Measurements from ENCODE around the gene SUDS3.
"Not testable (repeated sequence)": the region's sequence is repeated elsewhere in the genome, so short reads cannot be mapped to it uniquely, and the experiment has no call there.

The SUDS3 gene

GRCh38 chr12:118346895-118347294 lies 29.5 kb upstream of the SUDS3 start:
- H3K9me3 Mint-ChIP-seq, result no peaks in the 10 kb centered on the region
- H3K4me3 Mint-ChIP-seq, result no peak overlapping the region
- no peaks in the 10 kb centered on the region for H3K27me3 Mint-ChIP-seq
- peaks cover 4% of the 10 kb centered on the region for H3K36me3 Mint-ChIP-seq
- no peak for DNase-seq
- CTCF ChIA-PET, result interaction anchor here (1.3 kb wide), 1 partner anchor 10 kb away, joined by 4 read pairs; no protein-coding TSS in a partner anchor
- H3K4me1 Mint-ChIP-seq, result peaks cover 6% of the 10 kb centered on the region
- H3K27ac Mint-ChIP-seq, result no peak overlapping the region

DNA sequence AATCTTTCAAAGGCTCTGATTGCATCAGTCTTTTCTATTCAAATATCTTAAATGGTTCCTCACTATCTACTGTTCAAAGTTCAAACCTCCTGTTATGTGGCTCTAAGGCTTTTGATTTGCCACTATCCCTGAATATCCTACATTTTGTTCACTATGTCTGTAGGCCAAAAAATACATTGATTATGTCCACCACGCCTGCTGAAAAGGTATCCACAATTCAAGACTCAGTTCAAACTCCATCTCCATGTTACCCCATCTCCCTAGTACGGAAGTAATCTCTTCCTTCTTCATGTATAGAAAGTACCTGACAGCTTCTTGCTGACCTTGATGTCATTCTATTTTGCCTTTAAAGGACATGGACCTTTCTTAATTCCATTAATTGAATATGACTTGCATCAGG lies 28.4 kb upstream of the SUDS3 start:
- no peak overlapping the region for H3K27ac Mint-ChIP-seq
- no peak overlapping the region for H3K4me3 Mint-ChIP-seq

DNA sequence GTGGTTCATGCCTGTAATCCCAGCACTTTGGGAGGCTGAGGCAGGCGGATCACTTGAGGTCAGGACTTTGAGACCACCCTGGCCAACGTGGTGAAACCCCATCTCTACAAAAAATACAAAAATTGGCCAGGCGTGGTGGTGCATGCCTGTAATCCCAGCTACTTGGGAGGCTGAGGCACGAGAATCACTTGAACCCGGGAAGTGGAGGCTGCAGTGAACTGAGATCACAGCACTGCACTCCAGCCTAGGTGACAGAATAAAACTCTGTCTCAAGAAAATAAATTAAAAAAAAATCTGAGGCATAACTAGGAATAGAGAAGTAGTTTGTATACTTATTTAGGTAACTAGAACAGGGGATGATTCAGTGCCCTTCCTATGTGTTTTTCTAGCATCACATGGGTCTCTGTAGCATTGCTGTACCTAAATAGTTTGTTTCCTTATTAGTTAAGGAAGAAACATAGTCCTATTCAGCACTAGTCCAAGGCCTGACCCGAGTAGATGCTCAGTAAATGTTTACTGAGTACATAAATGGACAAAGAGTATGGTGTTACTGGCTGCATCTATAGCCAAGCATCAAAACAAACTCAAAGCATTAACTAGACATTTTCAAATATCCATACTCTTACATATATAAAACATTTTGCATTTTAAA lies 25.3 kb upstream of the SUDS3 start:
- H3K27me3 Mint-ChIP-seq, result no peaks in the 10 kb centered on the region
- H3K9me3 Mint-ChIP-seq, result peaks cover 3% of the 10 kb centered on the region
- CTCF ChIA-PET, result no interaction called here
- no peak for DNase-seq
- no peak overlapping the region for H3K27ac Mint-ChIP-seq
- H3K4me1 Mint-ChIP-seq, result peaks cover 19% of the 10 kb centered on the region
- H3K36me3 Mint-ChIP-seq, result peaks cover 23% of the 10 kb centered on the region
- H3K4me3 Mint-ChIP-seq, result no peak overlapping the region

More for the DNA sequence above, 28.4 kb upstream of the SUDS3 start:
- Mint-ChIP-seq H3K36me3 (peaks cover 5% of the 10 kb centered on the region), H3K4me1 (peaks cover 6% of the 10 kb centered on the region), H3K27me3 (no peaks in the 10 kb centered on the region), H3K9me3 (no peaks in the 10 kb centered on the region)
- DNase-seq, result no peak
- CTCF ChIA-PET, result no interaction called here

- H3K9me3 Mint-ChIP-seq, result peaks cover 3% of the 10 kb centered on the region
- no peak overlapping the region for H3K4me3 Mint-ChIP-seq
- DNase-seq, result no peak
- H3K27me3 Mint-ChIP-seq, result no peaks in the 10 kb centered on the region
- peaks cover 32% of the 10 kb centered on the region for H3K4me1 Mint-ChIP-seq
- peaks cover 22% of the 10 kb centered on the region for H3K36me3 Mint-ChIP-seq
- CTCF ChIA-PET, result interaction anchor here (1.3 kb wide), 1 partner anchor 20 kb away, joined by 3 read pairs; no protein-coding TSS in a partner anchor
- no peak overlapping the region for H3K27ac Mint-ChIP-seq
Observed at GRCh38 chr12:118353721-118354120, 22.6 kb upstream of the SUDS3 start.

DNA sequence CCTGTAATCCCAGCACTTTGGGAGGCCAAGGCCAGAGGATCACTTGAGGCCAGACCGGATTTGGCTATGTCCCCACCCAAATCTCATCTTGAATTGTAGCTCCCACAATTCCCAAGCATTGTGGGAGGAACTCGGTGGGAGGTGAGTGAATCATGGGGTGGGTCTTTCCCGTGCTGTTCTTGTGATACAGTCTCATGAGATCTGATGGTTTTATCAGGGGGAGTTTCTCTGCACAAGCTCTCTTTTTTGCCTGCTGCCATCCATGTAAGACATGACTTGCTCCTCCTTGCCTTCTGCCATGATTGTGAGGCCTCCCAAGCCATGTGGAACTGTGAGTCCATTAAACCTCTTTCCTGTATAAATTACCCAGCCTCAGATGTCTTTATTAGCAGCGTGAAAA lies 21.9 kb upstream of the SUDS3 start:
- CTCF ChIA-PET, result interaction anchor here (1.3 kb wide), 1 partner anchor 19 kb away, joined by 3 read pairs; no protein-coding TSS in a partner anchor
- Mint-ChIP-seq H3K4me1 (peaks cover 34% of the 10 kb centered on the region), H3K36me3 (peaks cover 21% of the 10 kb centered on the region)
- H3K9me3 Mint-ChIP-seq, H3K27ac Mint-ChIP-seq, DNase-seq, H3K27me3 Mint-ChIP-seq, H3K4me3 Mint-ChIP-seq: not testable (repeated sequence)

DNA sequence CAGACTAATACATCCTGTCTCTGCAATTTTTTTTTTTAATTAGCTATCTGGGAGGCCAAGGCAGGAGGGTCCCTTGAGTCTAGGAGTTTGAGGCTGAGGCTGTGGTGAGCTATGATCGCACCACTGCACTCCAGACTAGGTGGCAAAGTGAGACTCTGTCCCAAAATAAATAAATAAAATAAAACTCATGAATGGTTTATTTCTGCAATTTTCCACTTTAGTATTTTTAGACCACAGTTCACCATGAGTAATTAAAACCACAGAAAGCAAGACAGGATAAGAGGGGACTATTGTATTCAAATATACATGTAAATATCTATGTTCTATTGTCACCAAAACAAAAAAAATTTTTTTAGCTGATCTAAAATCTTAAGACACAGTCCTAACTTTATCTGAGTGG lies 21.5 kb upstream of the SUDS3 start:
- Mint-ChIP-seq H3K36me3 (peaks cover 23% of the 10 kb centered on the region), H3K4me3 (no peak overlapping the region), H3K4me1 (peaks cover 38% of the 10 kb centered on the region), H3K27ac (no peak overlapping the region), H3K9me3 (peaks cover 3% of the 10 kb centered on the region), H3K27me3 (no peaks in the 10 kb centered on the region)
- CTCF ChIA-PET, result interaction anchor here (1.5 kb wide), 1 partner anchor 87 kb away, joined by 3 read pairs; no protein-coding TSS in a partner anchor
- DNase-seq, result no peak

GRCh38 chr12:118355843-118356242 lies 20.5 kb upstream of the SUDS3 start:
- CTCF ChIA-PET, result interaction anchor here (0.6 to 1.5 kb wide), 2 partner anchors 88 to 300 kb away, joined by 3 read pairs; no protein-coding TSS in a partner anchor
- H3K27me3 Mint-ChIP-seq, result no peaks in the 10 kb centered on the region
- H3K27ac Mint-ChIP-seq, result no peak overlapping the region
- H3K36me3 Mint-ChIP-seq, result peaks cover 23% of the 10 kb centered on the region
- DNase-seq, result no peak
- peaks cover 3% of the 10 kb centered on the region for H3K9me3 Mint-ChIP-seq
- H3K4me3 Mint-ChIP-seq, result no peak overlapping the region
- peaks cover 40% of the 10 kb centered on the region for H3K4me1 Mint-ChIP-seq

- CTCF ChIA-PET, result interaction anchor here (0.5 to 3.5 kb wide), 7 partner anchors 10 to 176 kb away, joined by 3 to 43 read pairs (median 3); partner anchors contain the start of gene SUDS3
- H3K9me3 Mint-ChIP-seq, result peaks cover 3% of the 10 kb centered on the region
- peaks cover 23% of the 10 kb centered on the region for H3K36me3 Mint-ChIP-seq
- H3K4me3 Mint-ChIP-seq, result peak overlapping the region; percentile 90
- H3K27ac Mint-ChIP-seq, result peak overlapping the region; percentile 92
- H3K27me3 Mint-ChIP-seq, result no peaks in the 10 kb centered on the region
- peaks cover 40% of the 10 kb centered on the region for H3K4me1 Mint-ChIP-seq
- no peak for DNase-seq
Observed at GRCh38 chr12:118356809-118357256, 19.5 kb upstream of the SUDS3 start.

DNA sequence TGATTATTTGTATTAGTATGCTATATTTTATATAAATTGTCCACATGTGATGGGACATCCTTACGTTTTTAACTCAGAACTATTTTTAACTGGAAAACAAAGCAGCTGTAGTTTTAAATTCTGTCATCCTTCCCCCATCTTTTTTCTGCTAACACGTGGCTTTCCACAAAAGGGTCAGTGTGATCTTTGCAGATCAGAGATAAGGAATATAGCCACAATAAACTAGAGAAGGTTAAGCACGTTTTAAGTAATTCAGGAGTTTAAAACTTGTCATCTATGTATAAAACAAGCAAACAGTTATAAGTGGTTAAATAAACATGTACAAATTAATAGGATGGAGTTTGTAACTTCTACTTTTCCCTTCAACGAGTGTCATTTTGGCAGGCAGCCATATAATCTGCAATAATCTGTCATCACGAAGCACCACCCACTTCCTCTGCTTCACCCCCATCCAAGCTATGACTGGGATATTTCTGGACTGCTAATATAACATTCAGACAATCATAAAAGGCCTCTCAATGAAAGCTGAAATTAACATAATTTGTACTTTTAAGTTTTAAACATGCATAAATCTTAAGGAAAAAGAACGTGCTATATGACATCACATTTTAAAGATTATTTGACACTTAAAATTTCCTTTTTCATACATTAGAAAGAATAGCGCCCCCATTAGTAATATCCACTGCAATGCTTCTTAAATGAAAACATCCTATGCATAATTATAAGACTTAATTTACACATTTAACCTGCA lies 18.9 kb upstream of the SUDS3 start:
- peaks cover 42% of the 10 kb centered on the region for H3K4me1 Mint-ChIP-seq
- H3K9me3 Mint-ChIP-seq, result peaks cover 3% of the 10 kb centered on the region
- CTCF ChIA-PET, result interaction anchor here (0.5 to 3.5 kb wide), 10 partner anchors 11 to 222 kb away, joined by 3 to 43 read pairs (median 4); partner anchors contain the start of genes PEBP1, SUDS3 and TAOK3
- H3K27me3 Mint-ChIP-seq, result no peaks in the 10 kb centered on the region
- peak; percentile 56 for DNase-seq
- peak overlapping the region; percentile 92 for H3K27ac Mint-ChIP-seq
- H3K4me3 Mint-ChIP-seq, result peak overlapping the region; percentile 90
- peaks cover 23% of the 10 kb centered on the region for H3K36me3 Mint-ChIP-seq

DNA sequence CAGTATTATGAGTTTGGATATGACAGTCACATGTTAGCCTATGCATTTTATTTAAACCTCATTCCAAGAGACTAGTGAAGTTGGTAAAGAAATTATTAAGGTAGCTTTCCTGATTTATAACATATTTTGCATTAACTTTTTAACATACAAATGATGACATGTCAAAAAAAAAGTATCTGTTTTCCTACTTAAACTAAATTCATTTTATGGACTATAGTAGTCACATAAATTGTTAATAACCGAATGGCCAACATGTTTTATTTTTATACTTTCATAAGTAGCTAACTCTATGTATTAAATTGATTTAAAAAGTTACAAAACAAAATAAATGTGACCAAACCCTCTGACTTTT lies 18.4 kb upstream of the SUDS3 start:
- Mint-ChIP-seq H3K27me3 (no peaks in the 10 kb centered on the region), H3K4me1 (peaks cover 42% of the 10 kb centered on the region), H3K9me3 (peaks cover 3% of the 10 kb centered on the region), H3K36me3 (peaks cover 21% of the 10 kb centered on the region), H3K27ac (peak overlapping the region; percentile 92), H3K4me3 (peak overlapping the region; percentile 90)
- DNase-seq, result no peak
- CTCF ChIA-PET, result interaction anchor here (1.0 to 3.5 kb wide), 6 partner anchors 11 to 222 kb away, joined by 3 to 43 read pairs (median 7); partner anchors contain the start of genes PEBP1, SUDS3 and TAOK3

DNA sequence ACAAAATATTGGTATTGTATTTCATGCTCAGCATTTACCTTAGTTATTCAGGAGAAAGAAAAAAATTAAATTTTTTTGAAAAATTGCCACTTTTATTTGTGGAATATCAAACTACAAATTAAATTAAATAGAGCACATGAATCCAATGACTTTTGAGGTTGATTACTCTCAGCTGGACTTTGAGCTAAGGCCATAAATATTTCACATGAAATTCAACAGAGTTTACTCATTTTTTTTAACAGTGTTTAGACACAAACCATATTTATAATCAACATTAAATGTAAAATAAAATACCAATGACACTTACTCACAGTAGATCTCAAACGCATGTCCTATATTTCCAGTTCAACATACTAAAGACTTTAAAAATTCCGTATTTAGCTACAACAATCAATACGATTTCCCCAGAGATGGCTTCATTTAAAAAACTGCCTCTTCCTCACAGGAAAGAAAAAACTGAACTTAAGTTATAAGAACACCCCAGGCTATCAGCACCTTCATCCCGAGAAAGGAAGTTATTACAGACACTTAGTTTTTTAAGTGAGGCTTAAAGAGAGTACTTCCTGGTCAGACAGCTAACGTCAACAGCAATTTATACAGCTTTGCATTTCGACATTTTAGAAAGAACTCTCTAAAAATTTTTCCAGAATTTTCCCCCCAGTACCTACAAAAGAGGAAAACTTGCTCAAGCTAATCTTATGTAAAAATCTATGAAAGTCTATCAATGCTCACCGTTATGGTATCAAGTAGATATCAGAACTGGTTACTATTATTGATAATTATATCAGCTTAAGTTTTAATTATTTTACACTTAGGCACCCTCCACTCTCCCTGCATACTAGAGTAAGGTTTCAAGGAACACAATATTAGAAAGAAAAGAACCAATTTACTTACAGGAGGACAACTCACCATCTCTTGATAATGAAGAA lies 17.5 kb upstream of the SUDS3 start:
- H3K27ac Mint-ChIP-seq, result peak overlapping the region; percentile 91
- CTCF ChIA-PET, result interaction anchor here (0.5 to 3.5 kb wide), 7 partner anchors 10 to 223 kb away, joined by 3 to 43 read pairs (median 6); partner anchors contain the start of genes PEBP1, SUDS3 and TAOK3
- peaks cover 3% of the 10 kb centered on the region for H3K9me3 Mint-ChIP-seq
- H3K4me1 Mint-ChIP-seq, result peaks cover 36% of the 10 kb centered on the region
- H3K36me3 Mint-ChIP-seq, result peaks cover 15% of the 10 kb centered on the region
- no peaks in the 10 kb centered on the region for H3K27me3 Mint-ChIP-seq
- no peak for DNase-seq
- peak overlapping the region; percentile 90 for H3K4me3 Mint-ChIP-seq

DNA sequence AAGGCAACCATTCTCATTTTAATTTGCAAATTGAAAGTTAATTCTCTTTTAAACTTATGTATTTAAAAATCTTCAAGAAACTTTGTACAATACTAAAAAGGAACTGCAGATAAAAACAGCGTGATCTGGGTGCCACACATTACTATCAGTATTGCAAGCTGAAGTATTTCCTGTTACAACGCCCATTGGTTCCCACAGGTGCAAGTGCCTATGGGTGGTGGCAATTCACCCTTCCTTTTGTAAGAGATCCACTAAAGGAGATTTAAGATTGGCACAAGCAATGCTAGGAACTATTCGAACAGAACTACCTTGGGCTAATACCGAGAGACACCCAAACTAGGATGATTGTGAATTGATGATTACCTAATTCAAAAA lies 16.8 kb upstream of the SUDS3 start:
- CTCF ChIA-PET, result interaction anchor here (0.5 to 3.5 kb wide), 5 partner anchors 10 to 176 kb away, joined by 3 to 43 read pairs (median 8); partner anchors contain the start of genes SUDS3 and TAOK3

DNA sequence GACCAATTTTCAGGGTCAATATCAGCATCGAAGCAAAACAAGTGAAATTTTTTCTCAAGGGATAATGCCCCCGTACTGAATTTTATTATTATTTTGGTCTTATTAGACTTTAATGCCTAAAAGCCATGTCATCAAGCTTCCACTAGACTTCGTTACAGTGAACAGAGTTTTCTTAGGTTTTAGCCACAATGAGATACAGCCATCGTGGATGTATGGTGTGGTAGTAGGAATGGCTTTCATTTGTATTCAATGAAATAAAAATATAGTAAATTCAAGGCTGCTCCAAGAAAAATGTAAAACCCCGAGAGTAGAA lies 15.3 kb upstream of the SUDS3 start:
- Mint-ChIP-seq H3K27ac (no peak overlapping the region), H3K36me3 (peaks cover 2% of the 10 kb centered on the region), H3K4me3 (no peak overlapping the region), H3K27me3 (no peaks in the 10 kb centered on the region), H3K4me1 (peaks cover 29% of the 10 kb centered on the region), H3K9me3 (no peaks in the 10 kb centered on the region)
- no peak for DNase-seq
- CTCF ChIA-PET, result interaction anchor here (1.1 kb wide), 1 partner anchor 10 kb away, joined by 3 read pairs; no protein-coding TSS in a partner anchor

More for the DNA sequence above, 16.8 kb upstream of the SUDS3 start:
- Mint-ChIP-seq H3K4me3 (peak overlapping the region; percentile 90), H3K4me1 (peaks cover 36% of the 10 kb centered on the region), H3K27ac (peak overlapping the region; percentile 91), H3K27me3 (no peaks in the 10 kb centered on the region), H3K36me3 (peaks cover 10% of the 10 kb centered on the region), H3K9me3 (peaks cover 3% of the 10 kb centered on the region)
- peak; percentile 50 for DNase-seq

All from activated naive CD4-positive, alpha-beta T cell treated with anti-CD3 and anti-CD28 coated beads, Interleukin-2, amount 10 ng/mL, durations not matched to agents 7 days and 5 days (primary cell).